ENCODE results near the gene PPP1R7.

Gene PPP1R7

DNA sequence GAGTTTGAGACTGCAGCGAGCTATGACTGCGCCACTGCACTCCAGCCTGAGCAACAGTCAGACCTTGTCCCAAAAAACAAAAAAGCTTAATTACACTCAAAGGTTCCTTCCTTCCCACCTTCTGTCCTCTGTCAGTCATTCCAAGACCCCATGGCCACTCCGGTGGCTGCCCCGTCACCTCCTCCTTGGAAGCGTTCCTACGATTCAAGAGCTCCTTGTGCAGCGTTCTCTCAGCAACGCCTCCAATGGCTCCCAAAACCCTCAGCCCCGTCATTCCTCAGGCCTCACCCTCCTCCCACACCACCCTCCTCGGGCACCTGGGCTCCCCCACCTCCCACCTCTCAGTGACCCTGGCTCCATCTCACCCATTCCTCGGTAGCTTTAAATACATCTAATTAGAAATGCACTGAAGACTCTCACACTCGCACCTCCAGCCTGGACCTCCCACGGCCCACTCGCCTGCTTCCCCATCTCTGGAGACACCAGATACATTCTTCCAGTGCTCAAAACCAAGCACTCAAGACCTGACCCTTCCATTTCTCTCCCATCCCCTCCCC is 9.0 kb upstream of the PPP1R7 start:
- DNase-seq: no peak

DNA sequence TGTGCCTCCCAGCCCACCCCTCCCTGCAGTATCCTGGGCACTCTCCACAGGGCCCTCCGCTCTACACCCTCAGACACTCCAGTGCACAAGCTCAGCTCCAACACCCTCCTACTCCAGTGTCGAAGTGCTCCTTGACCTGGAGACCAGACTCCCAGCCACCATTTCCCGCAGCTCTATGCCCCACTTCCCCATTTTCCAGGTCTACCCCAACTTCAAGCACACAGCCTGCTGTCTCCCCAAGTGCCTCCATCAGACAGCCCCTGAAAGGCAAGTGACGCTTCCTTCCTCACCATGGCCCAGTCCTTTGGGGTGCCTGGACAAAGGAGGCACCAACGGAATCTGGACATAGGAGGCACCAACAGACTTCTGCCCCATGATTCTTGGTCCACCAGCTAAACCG is 8.2 kb upstream of the PPP1R7 start:
- DNase-seq: no peak

DNA sequence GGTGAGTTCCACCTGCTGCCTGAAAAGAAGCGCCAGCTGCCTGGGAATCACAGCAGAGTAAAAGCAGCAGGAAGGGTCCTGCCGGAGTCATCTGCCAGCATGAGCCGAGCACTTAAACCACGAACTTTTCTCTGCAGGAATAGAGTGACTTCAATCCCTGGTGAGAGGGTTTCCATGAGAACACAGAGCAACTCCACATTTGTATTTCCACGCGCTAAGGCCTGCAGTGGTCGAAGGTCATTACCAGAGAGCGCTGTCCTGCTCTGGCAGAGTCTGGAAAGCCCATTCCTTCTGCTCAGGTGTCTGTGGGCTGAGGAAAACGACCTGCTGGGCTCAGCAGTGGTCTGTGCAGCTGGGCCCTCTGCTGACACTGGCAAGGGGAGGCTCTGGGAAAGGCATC is 7.7 kb upstream of the PPP1R7 start:
- DNase-seq: no peak

DNA sequence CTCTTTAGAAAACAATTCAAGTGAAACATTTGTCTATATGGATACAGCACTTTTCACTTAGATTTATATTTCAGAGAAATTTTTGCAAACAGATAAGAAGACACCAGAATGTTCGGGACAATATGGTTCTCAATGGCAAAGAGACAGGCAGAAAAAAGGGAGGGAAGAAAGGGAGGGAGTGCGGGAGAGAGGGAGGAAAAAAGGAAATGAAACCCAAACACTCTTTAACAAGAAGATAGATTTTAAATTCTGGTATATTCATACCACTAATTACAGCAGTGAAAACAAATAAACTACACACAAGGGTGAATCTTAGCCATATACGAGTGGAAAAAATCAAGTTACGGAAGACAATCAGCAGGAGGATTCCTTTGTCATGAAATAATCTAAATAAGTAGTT is 4.0 kb upstream of the PPP1R7 start:
- DNase-seq: no peak

DNA sequence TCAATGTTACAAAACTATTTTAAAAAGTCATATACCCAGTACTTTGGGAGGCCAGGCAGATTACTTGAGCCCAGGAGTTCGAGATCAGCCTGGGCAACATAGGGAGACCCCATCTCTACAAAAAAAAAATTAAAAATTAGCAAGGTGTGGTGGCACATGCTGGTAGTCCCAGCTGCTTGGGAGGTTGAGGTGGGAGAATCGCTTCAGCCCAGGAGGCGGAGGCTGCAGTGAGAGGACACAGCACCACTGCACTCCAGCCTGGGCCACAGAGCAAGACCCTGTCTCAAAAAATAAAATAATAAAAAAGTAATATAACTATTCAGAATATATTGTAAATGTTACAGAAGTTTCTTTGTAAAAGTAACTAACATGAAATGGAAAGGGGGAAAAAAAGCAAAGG is 2.9 kb upstream of the PPP1R7 start:
- no peak for DNase-seq

DNA sequence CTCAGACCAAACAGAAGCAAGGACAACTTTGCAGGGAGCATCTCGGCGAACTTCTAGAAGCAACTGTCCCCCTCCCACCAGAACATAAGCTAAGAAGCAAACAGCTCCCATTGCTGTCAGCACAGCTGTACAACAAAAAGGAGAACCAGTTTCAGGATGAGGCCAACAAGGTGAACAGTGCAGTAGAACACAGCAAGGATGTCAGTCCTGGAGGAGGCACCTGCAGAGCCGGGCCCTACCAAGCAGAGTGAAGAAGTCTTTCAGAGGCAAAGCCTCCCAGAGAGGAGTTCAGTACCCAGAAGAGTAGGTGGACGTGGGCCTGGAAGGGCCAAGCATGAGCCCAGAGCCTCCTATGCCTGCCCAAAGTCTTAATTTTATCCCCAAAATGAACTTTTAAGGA is 2.0 kb upstream of the PPP1R7 start:
- no peak for DNase-seq

DNA sequence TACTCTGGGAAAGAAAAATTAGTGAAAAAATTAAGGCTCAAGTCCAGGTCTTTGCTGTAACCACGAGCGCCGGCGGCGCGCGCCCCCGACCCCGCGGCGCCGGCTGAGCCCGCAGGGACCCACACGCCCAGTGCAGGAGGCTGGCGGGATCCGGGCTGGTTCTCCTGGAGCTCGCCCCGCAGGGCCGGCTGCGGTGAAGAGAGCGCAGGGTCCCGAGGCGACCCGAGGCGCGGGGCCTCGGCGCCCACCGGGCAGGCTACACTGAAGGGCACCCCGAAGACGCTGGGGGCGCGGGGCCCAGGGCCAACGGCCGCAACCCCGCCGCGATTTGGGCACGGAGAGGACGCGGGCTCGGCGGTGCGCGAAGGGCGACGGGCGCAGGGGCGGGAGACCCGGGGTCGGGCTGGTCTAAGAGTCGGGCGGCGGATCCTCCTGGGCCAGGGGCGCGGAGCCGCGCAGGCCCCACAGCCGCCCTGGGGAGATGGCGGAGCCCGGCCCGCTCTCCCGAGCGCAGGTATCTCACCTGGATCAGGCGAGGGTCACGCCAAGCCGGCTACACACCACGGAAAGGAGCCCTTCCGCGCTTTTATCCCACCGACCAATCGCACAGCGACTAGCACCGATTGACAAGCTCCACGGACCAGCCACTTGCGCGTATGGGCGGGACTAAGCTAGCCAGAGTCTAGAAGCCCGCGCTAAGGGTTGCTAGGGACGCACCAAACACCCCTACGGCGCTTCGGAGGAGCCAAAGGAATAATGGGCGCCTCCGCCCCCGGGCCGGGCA is 1.2 kb upstream of the PPP1R7 start, which contains the start of gene PASK:
Gene PASK, minus strand, starts transcription at position 582 of the 784 bp plus-strand sequence. CDS start 6,440 bp downstream, outside the sequence.
- DNase-seq: peak; percentile 95

DNA sequence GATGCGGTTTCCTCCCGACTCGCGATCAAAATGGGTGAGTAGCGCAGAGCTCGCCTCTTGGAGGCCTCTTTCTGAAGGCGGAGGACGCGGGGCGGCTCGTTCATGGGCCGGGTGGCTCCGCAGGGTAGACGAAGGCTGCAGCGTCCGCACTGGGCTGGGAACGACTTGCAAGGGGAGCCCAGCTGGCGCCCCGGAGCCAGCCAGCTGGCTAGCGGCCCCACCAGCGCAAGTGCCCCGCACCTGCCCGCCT is 667 bp upstream of the PPP1R7 start:
- DNase-seq: no peak

DNA sequence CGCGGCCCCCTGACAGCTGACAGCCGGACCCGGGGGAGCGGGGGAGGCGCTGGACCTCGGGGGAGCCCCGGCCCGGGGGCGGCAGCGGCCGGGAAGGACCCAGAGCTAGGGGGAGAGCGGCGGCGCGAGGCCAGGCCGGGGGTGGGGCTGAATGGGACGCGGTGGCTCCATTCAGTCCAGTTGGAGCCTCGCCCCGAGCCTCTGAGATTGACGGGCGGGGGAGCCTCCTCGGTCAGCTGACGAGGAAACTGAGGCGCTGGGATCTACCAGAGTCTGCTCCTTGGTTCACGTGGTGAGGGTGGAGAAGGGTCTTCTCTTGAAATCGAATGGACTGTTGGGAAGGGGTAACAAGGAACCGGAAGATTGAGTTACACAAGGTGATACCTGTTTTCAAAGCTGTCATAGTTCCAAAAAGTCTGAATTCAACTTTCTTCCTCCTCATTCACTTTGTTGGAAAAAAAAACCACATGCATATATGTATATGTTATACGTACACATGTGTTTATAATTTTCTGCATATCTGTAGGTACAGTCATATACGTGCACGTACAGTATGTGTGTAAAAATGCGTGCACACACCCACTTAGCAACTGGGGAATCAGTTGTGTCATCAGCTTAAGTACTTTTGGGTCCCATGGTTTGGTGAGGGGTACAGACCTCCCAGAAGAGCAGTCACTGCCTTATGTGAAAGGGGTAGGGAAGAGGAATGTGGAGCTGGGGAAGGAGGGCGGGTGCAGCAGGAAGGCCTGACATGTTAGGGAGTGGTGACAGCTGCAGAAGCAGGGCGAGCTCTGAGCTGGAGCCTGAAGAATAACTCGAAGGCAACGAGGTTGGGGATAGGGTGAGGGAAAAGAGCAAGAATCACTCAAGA is 628 bp downstream of the PPP1R7 start:
- DNase-seq: no peak

DNA sequence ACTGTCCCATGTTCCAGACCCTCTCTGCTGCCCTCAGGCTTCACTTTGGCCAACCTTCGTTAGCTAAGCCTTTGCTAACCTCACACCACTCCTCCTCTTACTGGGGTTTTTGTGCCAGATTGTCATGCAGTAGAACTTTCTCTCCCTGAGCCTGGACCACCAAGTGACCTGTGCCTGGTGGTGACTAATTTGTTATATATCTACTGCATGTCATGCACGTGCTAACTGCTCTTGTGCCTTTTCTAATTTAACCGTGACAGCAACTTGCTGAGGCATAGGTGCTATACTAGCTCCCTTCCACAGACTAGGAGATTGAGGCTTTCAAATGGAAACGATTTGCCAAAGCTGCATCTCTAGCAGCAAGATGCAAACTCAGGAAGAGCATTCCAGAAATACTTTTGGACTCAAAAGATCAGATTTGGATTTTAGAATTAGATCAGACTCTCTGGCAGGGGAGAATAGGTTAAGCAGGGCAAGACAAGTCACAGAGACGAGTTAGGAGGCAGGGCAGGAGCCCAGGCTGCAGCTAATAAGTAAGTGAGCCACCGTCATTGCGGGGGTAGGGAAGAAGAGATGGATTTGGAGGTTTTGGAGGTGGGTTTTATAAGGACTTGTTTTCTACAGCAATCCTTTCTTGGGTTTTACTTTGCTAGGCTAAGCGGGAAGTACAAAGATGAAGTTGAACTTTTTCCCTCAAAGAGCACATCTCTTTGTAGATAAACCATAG is 1.8 kb downstream of the PPP1R7 start:
- no peak for DNase-seq

DNA sequence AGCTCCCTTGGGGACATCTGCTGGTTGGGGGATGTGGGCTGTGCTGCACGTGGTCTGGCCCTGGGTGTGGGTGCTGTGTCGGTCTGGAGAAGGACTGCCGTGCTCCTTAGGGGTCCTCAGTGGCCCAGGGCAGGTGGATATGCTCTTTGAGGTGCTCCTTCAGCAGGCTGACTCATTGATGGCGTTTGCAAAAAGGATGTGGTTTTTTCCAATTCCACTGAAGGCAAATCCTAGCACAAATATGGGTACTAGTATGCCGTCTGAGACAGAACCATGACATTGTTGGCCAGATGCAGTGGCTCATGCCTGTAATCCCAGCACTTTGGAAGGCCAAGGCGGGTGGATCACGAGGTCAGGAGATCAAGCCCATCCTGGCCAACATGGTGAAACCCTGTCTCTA is 3.3 kb downstream of the PPP1R7 start:
- DNase-seq: no peak

DNA sequence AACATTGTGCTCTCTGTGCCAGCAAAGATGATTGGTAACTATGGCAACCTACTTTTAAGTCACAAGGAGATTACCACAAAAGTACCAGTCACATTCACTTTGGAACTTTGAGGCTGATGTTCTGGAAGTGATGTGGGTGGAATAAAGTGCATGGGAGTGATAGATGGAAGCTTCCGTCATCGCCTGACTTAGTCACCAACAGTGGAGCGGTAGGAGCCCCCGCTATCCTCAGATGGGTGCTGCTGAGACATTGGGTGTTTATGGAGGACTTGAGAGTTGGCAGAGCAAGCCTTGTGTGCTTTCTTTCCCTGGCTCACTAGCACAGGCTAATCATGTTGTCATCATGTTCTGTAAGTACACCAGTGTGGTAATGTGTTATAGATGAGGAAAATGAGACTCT is 4.6 kb downstream of the PPP1R7 start:
- no peak for DNase-seq

DNA sequence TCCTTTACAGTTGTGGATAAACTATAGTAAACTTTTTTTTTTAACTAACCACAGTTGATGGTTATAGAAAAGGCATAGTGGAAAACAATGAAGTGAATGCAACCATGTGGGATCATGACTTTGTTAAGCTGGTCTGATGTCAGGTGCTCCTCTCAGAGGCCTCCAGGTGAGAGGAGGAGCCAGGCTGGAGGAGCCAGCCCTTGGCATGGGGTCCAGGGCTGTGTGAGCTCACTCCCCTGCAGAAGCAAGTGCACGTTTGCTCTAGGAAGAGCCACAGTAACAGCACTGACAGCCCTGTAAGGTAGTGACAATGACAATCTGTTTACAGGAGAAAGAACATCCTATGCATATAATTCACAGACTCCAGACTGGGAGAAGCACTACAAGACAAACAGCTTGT is 5.7 kb downstream of the PPP1R7 start:
- no peak for DNase-seq

DNA sequence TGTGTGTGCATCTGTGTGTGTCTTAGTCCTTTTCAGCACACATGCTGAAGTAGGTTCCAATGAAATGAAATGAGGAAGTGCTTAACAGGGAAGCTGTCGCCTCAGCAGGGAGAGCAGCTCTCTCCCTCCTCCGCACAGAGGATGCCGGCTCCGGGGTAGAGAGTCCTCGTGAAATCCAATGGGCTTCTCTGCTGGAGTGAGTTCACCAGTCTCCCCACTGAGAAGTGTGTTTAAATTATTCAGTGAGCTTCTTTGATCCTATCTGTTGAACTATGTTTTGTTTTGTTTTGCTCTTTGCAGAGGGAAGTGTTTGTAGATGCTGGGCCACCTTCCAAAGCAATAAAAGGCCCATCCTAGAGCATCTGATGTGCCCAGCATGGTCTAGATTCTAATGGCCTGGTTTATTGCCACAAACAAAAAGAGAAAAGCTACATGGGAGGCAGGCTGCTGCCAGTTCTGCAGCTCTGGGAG is 6.7 kb downstream of the PPP1R7 start:
- DNase-seq: no peak

DNA sequence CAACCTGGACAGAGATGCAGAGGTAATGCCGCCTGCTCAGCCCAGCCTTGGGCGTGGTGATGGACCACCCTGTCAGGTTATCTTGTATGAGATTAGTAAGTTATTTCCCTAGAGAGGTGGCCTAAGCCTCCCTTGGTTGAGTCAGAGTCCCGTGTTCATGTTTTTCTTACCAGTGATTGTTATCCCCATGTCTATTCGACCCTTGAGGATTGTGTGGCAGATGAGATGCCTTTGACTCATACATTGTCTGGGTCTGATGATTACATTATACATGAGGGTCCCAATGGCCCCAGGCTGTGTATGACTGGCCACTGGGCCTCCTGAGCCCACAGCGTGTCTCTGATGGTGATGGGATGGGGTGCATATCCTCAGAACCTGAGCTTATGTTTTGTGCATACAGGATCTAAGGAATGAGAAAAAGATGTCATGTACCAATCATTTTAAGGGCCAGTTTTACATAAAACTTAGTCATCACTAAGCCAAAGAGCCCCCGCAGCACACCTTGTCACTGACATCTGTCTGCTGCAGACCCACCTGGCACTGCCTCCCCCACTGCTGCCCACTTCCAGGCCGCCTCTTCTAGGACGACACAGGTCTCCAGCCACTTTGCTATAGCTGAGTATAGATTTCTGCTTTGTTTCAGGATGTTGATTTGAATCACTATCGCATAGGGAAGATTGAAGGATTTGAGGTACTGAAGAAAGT is 7.7 kb downstream of the PPP1R7 start:
- DNase-seq: no peak

DNA sequence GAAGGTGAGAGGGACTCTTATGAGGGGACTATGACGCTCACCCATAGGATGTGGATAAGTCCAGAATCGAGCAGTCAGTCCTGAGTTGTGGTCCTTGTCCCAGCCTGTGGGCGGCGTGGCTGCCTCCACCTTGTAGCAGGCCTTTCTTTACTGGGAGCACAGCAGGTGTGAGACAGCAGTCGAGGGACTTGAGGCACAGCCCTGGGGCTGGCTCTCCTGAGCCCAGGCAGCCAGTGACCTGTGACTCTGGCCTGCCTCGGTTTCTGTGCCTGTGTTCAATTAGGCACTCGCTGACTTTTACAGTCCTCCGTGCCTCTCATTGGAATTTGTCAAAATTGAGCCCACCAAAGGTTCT is 8.3 kb downstream of the PPP1R7 start:
- no peak for DNase-seq

DNA sequence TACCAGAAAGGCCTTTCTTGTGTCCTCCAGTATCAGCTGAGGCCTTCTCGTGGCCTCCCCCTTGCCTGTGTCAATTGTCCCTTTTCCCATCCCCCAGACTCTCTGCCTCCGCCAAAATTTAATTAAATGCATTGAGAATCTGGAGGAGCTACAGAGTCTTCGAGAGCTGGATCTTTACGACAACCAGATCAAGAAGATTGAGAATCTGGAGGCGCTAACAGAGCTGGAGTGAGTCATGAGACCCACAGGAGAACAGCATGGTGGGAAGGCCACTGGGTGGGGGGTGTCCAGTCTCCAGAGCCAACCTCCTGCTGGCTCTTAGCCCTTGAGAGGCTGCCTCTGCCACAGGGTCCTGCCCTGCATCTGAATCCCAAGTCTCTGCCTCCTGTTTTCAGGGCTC is 8.8 kb downstream of the PPP1R7 start:
- no peak for DNase-seq

DNA sequence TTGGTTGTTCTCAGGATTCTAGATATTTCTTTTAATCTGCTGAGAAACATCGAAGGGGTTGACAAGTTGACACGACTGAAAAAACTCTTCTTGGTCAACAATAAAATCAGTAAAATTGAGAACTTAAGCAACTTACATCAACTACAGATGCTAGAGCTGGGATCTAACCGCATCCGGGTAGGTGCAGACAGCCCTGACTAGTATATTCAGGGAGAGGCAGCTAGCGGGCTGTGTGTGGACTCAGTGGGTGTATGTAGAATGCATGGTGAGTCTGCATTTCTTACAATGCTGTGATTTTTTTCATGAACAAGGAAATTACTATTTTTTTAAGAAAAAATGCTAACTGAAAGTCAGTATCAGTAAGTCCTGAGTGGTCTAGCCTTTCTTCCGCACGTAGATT is 10.1 kb downstream of the PPP1R7 start:
- DNase-seq: no peak

DNA sequence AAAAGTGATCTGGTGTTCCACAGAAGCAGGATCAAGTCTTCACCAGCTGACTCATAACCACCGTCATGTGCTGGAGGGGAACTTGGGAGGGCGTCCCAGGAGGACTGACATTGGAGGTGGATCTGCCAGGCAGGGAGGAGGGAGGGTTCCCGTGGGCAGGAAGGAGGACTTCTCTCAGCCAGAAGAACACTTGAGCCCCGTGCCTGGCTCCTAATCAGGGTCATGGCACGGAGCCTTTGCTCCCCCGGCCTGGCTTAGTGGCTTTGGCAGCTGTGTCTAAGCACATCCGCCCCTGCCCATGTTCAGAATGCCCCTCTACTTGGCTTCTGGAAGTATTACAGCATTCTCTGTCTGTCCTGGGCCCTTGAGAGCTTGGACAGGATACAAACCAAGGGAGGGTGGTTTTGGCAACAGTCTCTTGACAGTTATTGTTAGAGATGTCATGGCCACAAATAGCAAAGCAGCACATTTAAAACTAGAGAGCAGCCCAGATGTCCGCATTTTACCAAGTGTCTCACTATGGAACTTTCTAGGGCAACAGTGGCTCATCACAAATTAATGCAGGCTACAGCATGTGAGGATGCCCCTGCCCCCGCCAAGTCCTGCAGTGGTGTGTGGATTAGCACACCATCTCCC is 11.5 kb downstream of the PPP1R7 start:
- DNase-seq: no peak

DNA sequence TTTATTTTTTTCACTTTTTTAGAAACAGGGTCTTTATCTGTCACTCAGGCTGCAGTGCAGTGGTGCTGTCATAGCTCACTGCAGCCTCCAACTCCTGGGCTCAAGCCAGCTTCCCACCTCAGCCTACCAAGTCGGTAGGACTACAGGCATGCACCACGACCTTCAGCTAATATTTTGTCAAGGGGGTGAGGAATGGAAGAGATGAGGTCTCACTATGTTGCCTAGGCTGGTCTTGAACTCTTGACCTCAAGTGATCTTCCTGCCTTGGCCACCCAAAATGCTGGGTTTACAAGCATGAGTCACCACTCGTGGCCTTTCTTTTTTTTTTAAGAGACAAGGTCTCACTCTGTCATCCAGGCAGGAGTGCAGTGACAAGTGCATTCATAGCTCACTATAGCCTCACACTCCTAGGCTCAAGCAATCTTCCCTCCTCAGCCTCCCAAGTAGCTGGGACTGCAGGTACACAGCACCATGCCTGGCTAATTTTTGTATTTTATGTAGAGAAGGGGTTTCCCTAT is 13.4 kb downstream of the PPP1R7 start:
- DNase-seq: no peak

DNA sequence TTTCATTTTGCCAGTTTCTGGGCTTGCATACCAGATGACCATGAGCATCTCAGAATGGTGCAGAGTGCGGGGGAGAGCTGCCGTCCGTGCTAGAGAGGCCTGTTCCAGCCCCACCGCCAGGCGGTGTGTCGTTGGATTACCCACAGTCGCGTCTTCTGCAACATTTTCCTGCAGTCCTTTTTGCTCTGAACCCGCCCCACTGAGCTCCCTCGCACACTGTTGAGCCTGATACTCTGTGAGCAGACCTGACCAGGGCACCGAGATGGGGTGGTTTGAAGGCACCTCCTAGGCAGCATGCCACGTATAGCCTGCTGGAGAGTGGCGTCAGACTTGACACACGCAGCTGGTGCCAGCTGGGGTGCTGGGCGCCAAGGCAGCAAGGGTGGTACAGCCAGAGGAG is 18.1 kb downstream of the PPP1R7 start:
- no peak for DNase-seq

DNA sequence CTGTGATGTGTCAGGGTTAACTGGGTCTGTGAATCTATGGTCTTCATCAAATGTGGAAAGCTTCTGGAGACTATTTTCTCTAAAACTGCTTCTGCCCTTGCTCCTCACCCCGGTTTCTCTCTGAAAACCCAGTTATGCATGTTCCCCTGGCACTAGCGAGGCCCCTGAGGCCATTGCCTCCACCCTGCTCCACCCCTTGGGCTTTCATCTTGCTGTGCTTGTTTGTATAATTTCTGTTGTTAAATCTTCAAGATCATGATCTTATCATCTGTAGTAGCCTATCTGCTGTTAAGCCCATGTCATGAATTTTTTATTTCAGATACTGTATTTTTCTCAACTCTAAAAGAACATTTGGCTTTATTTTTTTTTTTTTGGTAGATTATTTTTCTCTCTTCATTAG is 23.3 kb downstream of the PPP1R7 start:
- DNase-seq: no peak
